Peyer's patch (tissue), 4 donors: Measurements from ENCODE around the gene CNTN4. TPM values are rescaled to one million over a fixed set of nuclear protein-coding genes. Genes with fewer than 3 reads are reported as not detected.

Experiments
- DNase-seq, 3 donors: peaks; one replicate each; pipeline ENCODE4 v3.0.0-alpha.2; 2017 to 2019
- H3K27ac ChIP-seq, 4 donors: fragments of 200-600 bp; sonication (generic); one replicate each; pipeline ENCODE4 v1.5.1; 2016 to 2019
- H3K27me3 ChIP-seq, 2 donors: fragments of 200-600 bp; sonication (generic); one replicate each; pipeline ENCODE4 v1.5.1; 2019
- H3K36me3 ChIP-seq, 3 donors: fragments of 200-600 bp; sonication (generic); one replicate each; pipeline ENCODE4 v1.5.1; 2016 to 2019
- H3K4me1 ChIP-seq, 4 donors: fragments of 200-600 bp; sonication (generic); one replicate each; pipeline ENCODE4 v1.5.1; 2016 to 2019
- H3K4me3 ChIP-seq, 4 donors: fragments of 200-600 bp; sonication (generic); 1 replicate in 3 of 4; 2 replicates in 1 of 4; pipeline ENCODE4 v1.5.1; 2016 to 2019; ENCODE audit warnings: mild to moderate bottlenecking in 1 of 4
- H3K9me3 ChIP-seq, 4 donors: fragments of 200-600 bp; sonication (generic); one replicate each; pipeline ENCODE4 v1.5.1; 2016 to 2019; ENCODE audit warnings: mild to moderate bottlenecking in 1 of 4
- CTCF ChIP-seq, 6 experiments: fragments of 450-650 bp in 4 of 6; fragments of 200-600 bp in 2 of 6; sonication (generic) in 1 of 6; IDR thresholded peaks; one replicate each; pipeline ENCODE4 v1.5.1; 2017 to 2019; ENCODE audit warnings: antibody characterized with exemption in 6 of 6, mild to moderate bottlenecking in 3 of 6, moderate library complexity in 1 of 6
- POLR2A ChIP-seq, 2 donors: fragments of 450-650 bp; IDR thresholded peaks; one replicate each; pipeline ENCODE4 v1.5.1; 2017; ENCODE audit warnings: antibody characterized with exemption in 2 of 2, mild to moderate bottlenecking in 2 of 2, moderate library complexity in 2 of 2
- total RNA-seq, 4 donors: library from RNA; depleted of rRNA; stranded (reverse); fragments of >200 nt; gene quantifications; one replicate each; pipeline ENCODE4 v1.1.0, GENCODE V29; 2016

Gene CNTN4
- total RNA-seq, 4 donors from 2014 or later = 5.4 to 31.1 (median 19.9) TPM

DNA sequence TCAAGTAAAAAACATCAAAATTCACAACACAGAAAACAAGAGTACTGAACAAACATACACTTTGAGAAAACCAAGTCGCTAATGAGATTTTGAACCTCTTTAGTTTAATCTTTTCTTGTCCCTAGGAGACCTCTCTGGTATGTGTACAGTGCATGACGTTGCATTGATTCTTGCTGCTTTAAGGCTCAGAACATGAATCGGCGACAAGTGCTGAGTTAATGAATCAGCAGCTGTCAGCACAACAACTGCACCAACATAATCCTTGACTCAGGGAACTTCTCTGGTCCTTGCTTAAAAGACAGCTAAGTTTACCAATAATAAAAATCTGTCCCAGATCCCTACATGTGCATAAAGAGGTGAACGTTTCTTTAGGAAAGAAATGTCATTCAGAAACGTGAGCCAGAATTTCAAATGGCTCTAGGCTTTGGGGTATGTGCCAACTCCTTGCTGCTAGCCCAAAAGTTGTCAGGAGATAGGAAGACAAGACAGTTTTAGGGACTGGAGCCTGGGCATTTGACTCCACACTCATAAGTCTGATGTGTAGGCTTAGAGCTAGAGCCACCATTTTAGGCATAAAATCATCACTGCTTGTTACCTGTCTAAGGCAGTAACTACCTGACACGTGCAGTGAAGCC, 924.6 kb downstream of the CNTN4 start:
- no peak overlapping the region for H3K27ac ChIP-seq
- DNase-seq = no peak
- H3K4me1 ChIP-seq = no peaks in the 10 kb centered on the region
- H3K27me3 ChIP-seq = no peaks in the 10 kb centered on the region
- H3K4me3 ChIP-seq = no peak overlapping the region
- H3K9me3 ChIP-seq = no peaks in the 10 kb centered on the region
- TF ChIP-seq CTCF (IDR thresholded peaks at IDR 0.05) (no peak), POLR2A (IDR thresholded peaks at IDR 0.05) (no peak)
- no peaks in the 10 kb centered on the region for H3K36me3 ChIP-seq

GRCh38 chr3:3027976-3028567, 929.4 kb downstream of the CNTN4 start:
- no peaks in the 10 kb centered on the region for H3K9me3 ChIP-seq
- no peak for DNase-seq
- H3K27me3 ChIP-seq = no peaks in the 10 kb centered on the region
- no peak overlapping the region for H3K27ac ChIP-seq
- H3K36me3 ChIP-seq = no peaks in the 10 kb centered on the region
- H3K4me3 ChIP-seq = no peak overlapping the region
- TF ChIP-seq CTCF (IDR thresholded peaks at IDR 0.05) (no peak), POLR2A (IDR thresholded peaks at IDR 0.05) (no peak)
- no peaks in the 10 kb centered on the region for H3K4me1 ChIP-seq

DNA sequence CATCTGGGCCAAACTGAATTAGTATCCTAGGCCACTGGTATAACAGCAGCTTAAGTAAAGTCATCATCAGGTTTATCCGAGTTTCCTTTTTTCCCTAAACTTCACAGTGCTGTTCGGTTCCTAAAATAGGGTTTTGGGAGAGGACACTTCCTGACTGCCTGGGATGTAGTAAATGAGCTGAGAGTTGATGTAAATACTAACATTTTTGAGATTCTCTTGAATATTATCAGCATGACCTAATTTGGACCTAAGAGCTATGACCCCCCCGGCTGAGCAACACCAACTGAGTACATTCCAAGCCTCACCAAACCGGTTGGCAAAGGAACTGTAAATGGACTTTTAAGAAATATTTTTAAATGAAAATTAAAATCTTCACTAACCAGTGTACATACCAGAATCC, 932.7 kb downstream of the CNTN4 start:
- no peaks in the 10 kb centered on the region for H3K4me1 ChIP-seq
- no peaks in the 10 kb centered on the region for H3K27me3 ChIP-seq
- H3K36me3 ChIP-seq = no peaks in the 10 kb centered on the region
- H3K27ac ChIP-seq = no peak overlapping the region
- TF ChIP-seq POLR2A (IDR thresholded peaks at IDR 0.05) = no peak
- no peak for TF ChIP-seq CTCF (IDR thresholded peaks at IDR 0.05)
- H3K9me3 ChIP-seq = no peaks in the 10 kb centered on the region
- DNase-seq = no peak
- no peak overlapping the region for H3K4me3 ChIP-seq

DNA sequence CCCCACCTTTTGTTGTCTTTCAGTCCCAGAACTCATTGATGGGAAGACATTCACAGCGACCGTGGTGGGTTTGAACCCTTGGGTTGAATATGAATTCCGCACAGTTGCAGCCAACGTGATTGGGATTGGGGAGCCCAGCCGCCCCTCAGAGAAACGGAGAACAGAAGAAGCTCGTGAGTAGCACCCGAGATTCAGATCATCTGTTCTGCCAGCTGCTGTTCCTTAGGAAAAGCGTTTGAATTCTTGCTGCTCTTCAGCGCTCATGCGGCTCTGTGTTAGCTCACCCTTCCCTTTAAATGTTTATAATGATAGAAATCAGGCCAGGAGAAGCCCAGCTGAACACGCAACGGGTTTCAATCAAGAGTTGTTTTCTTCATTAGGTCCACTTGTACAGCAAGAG, 938.5 kb downstream of the CNTN4 start:
- Histone ChIP-seq H3K27ac (no peak overlapping the region), H3K9me3 (no peaks in the 10 kb centered on the region), H3K27me3 (no peaks in the 10 kb centered on the region), H3K36me3 (no peaks in the 10 kb centered on the region), H3K4me1 (no peaks in the 10 kb centered on the region), H3K4me3 (no peak overlapping the region)
- no peak for TF ChIP-seq CTCF (IDR thresholded peaks at IDR 0.05)
- no peak for TF ChIP-seq POLR2A (IDR thresholded peaks at IDR 0.05)
- no peak for DNase-seq

GRCh38 chr3:3038201-3038991, 939.7 kb downstream of the CNTN4 start:
- no peak overlapping the region for H3K27ac ChIP-seq
- no peak for TF ChIP-seq POLR2A (IDR thresholded peaks at IDR 0.05)
- no peak for TF ChIP-seq CTCF (IDR thresholded peaks at IDR 0.05)
- no peak for DNase-seq
- H3K36me3 ChIP-seq = peaks cover 0 to 11% (median 0%) of the 10 kb centered on the region in 3 donors
- H3K9me3 ChIP-seq = no peaks in the 10 kb centered on the region
- H3K4me1 ChIP-seq = no peaks in the 10 kb centered on the region
- H3K4me3 ChIP-seq = no peak overlapping the region
- H3K27me3 ChIP-seq = no peaks in the 10 kb centered on the region
